NCI-H460 (cell line): ENCODE measurements around the gene POU3F3. TPM values are rescaled to one million over a fixed set of nuclear protein-coding genes. Genes with fewer than 3 reads are reported as not detected.

ENCODE experiments used
- DNase-seq: peaks from one replicate; pipeline ENCODE4 v3.0.0-alpha.2; 2016; ENCODE audit warnings: low read depth; ENCODE audit errors: extremely low read depth
- total RNA-seq: library from RNA; depleted of rRNA; stranded (reverse); fragments of >200 nt; shearing (Covaris generic); gene quantifications from 2 replicates; pipeline ENCODE4 v1.2.3, GENCODE V29; 2014

Gene POU3F3
- total RNA-seq, 1 experiment from 2014 or later: not detected

- DNase-seq: no peak
Observed at GRCh38 chr2:104859766-104860450, 6.0 kb downstream of the POU3F3 start.

GRCh38 chr2:104860451-104860790, 6.5 kb downstream of the POU3F3 start:
- DNase-seq: no peak

GRCh38 chr2:104861351-104862057, 7.6 kb downstream of the POU3F3 start:
- no peak for DNase-seq

DNA sequence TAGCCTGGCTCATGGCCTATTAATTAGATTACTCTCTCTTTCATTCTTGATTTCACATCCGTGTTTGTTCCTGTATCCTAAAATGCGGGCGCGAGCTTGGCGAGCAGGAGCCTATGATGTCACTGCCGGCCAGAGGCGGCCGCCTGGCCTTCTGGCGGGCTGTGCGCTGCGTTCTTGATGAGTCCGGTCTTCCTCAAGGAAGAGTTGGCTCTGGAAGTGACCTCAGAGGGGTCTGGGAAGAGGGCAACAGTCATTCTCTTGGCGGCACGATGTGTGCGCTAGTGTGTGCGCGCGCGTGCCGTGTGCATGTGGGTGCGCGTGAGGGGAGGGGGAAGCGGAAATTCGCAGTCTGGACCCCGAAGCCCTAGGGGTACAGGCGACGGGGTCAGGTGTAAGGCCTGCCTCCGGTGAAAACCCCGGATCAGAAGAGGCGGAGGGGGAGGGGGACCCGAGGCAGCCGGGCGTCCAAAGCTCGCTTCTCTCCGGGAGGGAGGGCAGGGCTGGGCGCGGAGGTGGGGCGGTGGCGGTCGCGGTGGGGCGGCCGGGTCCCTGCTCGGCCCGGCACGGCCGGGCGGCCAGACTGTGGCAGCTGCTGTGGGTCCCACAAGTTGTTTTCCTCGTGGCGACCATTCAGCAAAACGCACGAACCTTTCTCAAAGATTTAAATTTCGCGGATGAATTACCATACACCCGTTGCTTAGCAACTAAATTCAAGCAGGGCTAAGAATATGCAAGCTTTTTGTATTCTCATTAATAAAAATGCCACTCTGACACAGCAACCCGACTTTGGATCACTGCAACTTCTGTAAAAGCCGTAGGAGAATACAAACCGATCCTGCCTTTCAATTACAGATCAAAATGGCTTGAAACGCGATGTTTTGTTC, 8.4 kb downstream of the POU3F3 start:
- no peak for DNase-seq

DNA sequence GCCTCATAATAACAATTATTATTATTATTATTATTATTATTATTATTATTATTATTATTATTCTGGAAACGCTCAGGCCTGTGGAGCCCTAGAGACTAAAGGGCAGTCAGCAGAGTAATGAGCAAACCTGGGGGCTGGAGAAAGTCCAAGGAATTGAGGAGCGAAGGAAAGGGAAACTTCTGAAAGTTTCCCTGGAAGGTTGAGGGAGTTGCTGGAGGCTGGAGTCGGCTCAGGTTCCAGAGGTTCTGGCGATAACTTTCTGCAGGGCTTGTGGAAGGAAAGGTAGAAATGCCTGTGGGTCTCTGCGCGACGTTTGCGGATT, 9.2 kb downstream of the POU3F3 start:
- DNase-seq: no peak

DNA sequence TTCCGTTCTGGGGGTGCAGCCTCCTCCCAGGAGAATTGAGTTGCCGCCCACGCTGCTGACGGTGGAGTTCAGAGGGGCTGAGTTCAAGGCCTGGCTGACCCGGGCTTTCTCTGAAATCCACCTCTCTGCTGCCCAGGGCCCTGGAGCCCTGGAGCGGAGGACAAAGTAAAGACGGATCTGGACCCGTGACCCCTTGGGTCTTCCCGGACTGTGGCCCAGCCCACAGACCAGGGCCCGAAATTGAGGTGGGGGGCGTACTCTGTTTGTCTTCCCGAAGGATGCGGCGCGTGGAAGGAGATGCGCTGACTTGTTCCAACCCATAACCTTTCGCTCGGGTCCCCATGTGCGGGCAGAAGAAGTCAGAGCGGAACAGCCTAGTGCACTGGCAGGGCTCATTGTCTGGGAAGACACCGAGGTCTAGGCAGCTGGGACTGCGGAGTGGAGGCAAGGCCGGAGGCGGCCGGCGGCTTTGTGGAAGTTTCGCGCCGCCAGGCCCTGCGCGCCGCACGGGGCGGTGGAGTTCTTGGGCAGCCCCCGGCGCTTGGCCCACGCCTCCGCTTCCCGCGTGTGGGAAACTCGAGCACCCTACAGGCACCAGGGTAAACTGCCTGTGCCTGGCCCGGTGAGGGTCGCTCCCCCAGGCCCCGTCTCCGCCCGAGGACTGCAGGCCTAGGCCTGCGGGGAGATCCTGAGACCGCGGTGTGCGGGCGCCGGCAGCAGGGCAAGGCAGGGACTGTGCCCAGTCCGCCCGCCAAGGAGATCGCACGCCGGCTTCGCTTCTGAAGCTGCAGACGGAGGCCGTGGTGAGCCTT, 9.8 kb downstream of the POU3F3 start:
- DNase-seq: no peak

DNA sequence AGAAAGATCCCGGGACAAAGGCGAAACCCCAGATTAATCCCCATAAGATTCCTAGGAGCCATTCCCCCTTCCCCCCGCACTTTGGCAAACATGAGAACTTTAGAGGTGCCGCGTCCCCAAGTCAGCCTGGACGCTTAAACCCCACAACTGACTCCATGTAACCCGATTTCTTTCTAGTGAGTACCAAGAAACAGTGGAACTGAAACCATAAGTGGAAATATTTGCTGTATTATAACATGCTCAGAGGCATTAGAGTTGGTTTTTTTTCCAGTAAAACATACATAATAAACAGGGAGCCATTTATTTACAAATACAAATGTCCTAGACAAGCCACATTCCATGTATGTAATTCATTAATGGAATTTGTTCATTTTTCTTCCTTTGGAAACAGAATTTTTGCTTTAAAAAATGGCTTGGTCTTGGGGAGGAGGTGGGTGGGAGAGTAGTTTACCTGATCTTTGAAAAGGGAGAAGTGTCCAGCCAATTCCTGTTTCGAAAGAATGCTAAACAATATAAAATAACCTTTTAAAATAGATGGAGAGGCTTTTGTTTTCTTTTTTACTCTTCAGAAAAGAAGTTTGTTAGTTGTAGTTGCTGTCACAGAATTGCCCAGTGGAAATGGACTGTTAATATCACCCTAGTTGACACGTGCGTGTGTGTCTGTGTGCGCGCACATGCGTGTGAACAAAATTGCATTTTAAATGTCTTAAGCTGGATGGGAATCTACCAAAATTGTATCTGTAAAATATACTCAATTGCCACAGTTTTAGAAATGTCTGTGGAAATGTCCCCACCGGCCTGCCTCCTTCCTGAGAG, 10.6 kb downstream of the POU3F3 start:
- no peak for DNase-seq

DNA sequence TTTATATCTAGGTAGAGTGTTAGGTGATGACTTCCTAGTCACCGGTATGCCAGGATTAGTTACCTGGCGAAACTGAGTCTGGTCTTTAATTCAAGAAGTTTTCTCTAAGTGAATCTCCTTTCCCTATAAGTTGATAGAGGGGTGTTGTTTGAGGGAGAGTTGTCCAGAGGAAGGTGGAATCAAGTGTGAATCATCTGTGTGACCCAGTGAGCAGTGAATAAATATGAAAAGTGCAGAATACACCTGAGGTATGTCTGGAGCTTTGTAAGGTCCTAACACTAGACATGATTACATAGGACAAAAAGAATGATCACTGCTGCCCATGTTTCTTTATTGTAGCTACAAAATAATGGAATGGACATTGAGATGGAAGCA, 11.2 kb downstream of the POU3F3 start:
- DNase-seq: no peak

- no peak for DNase-seq
Observed at GRCh38 chr2:104866122-104866864, 12.4 kb downstream of the POU3F3 start.

GRCh38 chr2:104866883-104867812, 13.2 kb downstream of the POU3F3 start:
- no peak for DNase-seq

- DNase-seq: no peak
Observed at GRCh38 chr2:104867813-104868504, 14.0 kb downstream of the POU3F3 start.

DNA sequence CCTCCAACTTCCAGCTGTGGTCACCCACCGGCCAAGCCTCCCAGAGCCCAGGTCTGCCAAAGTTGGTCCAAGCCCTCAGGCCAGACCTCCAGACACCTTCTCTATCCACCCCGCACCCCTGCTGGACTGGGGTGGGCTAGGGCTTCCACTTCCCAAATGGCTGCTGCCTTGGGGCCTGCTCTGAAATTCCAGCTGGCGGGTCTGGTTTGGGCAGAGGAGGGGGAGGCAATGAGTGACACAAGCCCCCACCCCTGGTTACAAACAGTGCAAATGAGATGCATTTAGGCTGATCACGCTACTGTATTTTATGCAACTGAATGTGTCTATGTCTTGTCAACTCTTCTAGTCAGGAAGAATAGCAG, 14.6 kb downstream of the POU3F3 start:
- no peak for DNase-seq

DNA sequence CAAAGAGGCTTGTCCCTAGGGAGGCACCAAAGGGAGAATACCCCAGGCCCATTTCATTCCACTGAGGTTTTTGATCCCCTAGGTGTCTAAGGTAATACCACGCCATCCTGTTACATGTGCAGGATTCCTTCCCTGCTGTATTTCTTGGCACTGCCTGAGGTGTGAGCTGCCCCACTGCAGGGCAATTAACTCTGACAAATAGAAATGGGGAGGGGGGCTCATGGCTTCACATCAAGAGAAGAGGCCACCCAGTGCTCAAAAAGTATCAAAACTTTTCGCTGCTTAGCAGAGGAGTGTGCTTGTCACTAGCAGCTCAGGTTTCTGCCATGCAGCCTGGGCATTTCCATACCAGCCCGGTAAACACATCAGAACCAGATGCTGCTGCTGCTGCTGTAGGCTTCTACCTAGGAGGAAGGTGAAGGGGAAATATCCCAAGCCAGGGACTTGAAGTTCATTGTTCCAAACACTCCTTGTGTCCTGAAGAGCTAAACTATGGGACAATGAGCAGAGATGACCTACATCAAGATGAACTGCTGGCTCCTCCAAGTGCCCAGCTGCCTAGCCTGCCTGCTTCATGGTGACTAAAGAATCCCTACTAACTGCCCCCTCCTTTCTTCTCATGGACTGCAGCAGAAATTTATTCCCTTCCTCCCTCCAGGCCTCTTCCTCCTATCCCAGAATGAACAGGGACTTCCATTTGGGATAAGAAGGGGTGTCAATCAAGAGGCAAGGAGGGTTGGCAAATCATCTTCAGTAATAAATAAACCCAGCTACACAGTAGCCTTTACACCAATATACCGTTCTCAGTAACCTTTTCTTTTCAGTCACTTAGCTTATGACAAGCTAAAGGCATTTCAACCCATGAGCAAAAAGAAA, 16.4 kb downstream of the POU3F3 start:
- DNase-seq: no peak

DNA sequence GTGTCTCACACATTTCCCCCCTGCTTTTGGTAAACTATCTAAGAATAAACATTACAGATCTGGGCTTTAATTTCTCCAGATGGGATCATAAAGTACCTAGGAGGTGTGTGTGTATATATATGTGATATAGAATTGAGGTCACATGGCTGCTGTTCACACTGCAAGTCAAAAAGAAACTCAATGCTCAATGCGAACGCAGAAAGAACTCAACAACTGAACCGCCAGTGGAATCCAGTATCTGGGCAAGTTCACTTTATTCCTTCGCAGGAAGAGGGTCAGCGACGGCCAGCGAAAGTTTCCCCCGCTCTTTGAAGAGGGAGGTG, 17.7 kb downstream of the POU3F3 start:
- DNase-seq: no peak

GRCh38 chr2:104871972-104872865, 18.3 kb downstream of the POU3F3 start:
- DNase-seq: no peak
